Neuron (in vitro differentiated cells): ENCODE measurements around the gene MMP11.

Source experiments
- H2AFZ ChIP-seq: one replicate; pipeline ENCODE4 v1.6.1; 2013; ENCODE audit warnings: low read depth, mild to moderate bottlenecking, inconsistent platforms, low read length, moderate library complexity
- H3K27me3 ChIP-seq: one replicate; pipeline ENCODE4 v1.6.1; 2013; ENCODE audit warnings: low read length; ENCODE audit not compliant: insufficient read depth
- H3K36me3 ChIP-seq: one replicate; pipeline ENCODE4 v1.6.1; 2013; ENCODE audit warnings: low read length; ENCODE audit not compliant: insufficient read depth
- H3K4me1 ChIP-seq: one replicate; pipeline ENCODE4 v1.6.1; 2013; ENCODE audit warnings: low read length; ENCODE audit not compliant: insufficient read depth
- H3K4me3 ChIP-seq: 2 replicates; pipeline ENCODE4 v1.5.1; 2013; ENCODE audit warnings: mild to moderate bottlenecking, low read length, moderate library complexity
- H3K9me3 ChIP-seq: one replicate; pipeline ENCODE4 v1.6.1; 2013; ENCODE audit warnings: low read length

MMP11 gene

GRCh38 chr22:23752090-23752691 lies 20.5 kb upstream of the MMP11 start:
- H3K4me3 ChIP-seq: no peak overlapping the region
- peaks cover 14% of the 10 kb centered on the region for H3K4me1 ChIP-seq
- H3K9me3 ChIP-seq: no peaks in the 10 kb centered on the region
- no peaks in the 10 kb centered on the region for H3K36me3 ChIP-seq
- no peaks in the 10 kb centered on the region for H3K27me3 ChIP-seq
- no peak overlapping the region for H2AFZ ChIP-seq

GRCh38 chr22:23752750-23753149 lies 19.9 kb upstream of the MMP11 start:
- no peaks in the 10 kb centered on the region for H3K36me3 ChIP-seq
- peaks cover 14% of the 10 kb centered on the region for H3K4me1 ChIP-seq
- no peak overlapping the region for H3K4me3 ChIP-seq
- H3K27me3 ChIP-seq: no peaks in the 10 kb centered on the region
- H2AFZ ChIP-seq: no peak overlapping the region
- H3K9me3 ChIP-seq: no peaks in the 10 kb centered on the region

GRCh38 chr22:23753385-23753784 lies 19.3 kb upstream of the MMP11 start:
- Histone ChIP-seq H3K9me3 (no peaks in the 10 kb centered on the region), H3K27me3 (no peaks in the 10 kb centered on the region), H2AFZ (no peak overlapping the region), H3K36me3 (no peaks in the 10 kb centered on the region), H3K4me1 (peaks cover 14% of the 10 kb centered on the region), H3K4me3 (no peak overlapping the region)

GRCh38 chr22:23754220-23754919 lies 18.3 kb upstream of the MMP11 start, which contains the start of gene VPREB3:
VPREB3 (minus strand) TSS chr22:23754425; CDS start chr22:23754363, 62 bp downstream.
- Histone ChIP-seq H3K9me3 (no peaks in the 10 kb centered on the region), H3K36me3 (no peaks in the 10 kb centered on the region), H3K4me1 (peaks cover 14% of the 10 kb centered on the region), H2AFZ (no peak within 1 kb of the TSS), H3K27me3 (no peaks in the 10 kb centered on the region), H3K4me3 (no peak within 1 kb of the TSS)

GRCh38 chr22:23754980-23755636 lies 17.5 kb upstream of the MMP11 start:
- Histone ChIP-seq H2AFZ (no peak overlapping the region), H3K27me3 (no peaks in the 10 kb centered on the region), H3K4me3 (no peak overlapping the region), H3K4me1 (peaks cover 10% of the 10 kb centered on the region), H3K36me3 (no peaks in the 10 kb centered on the region), H3K9me3 (no peaks in the 10 kb centered on the region)

- no peak overlapping the region for H3K4me3 ChIP-seq
These were observed 16.9 kb upstream of the MMP11 start for GRCh38 chr22:23755711-23756110.

GRCh38 chr22:23756891-23757290 lies 15.8 kb upstream of the MMP11 start:
- no peaks in the 10 kb centered on the region for H3K36me3 ChIP-seq
- no peaks in the 10 kb centered on the region for H3K4me1 ChIP-seq
- no peaks in the 10 kb centered on the region for H3K27me3 ChIP-seq
- no peak overlapping the region for H2AFZ ChIP-seq
- H3K9me3 ChIP-seq: no peaks in the 10 kb centered on the region
- no peak overlapping the region for H3K4me3 ChIP-seq

More at GRCh38 chr22:23755711-23756110, 16.9 kb upstream of the MMP11 start:
- Histone ChIP-seq H3K4me1 (peaks cover 6% of the 10 kb centered on the region), H2AFZ (no peak overlapping the region), H3K27me3 (no peaks in the 10 kb centered on the region), H3K36me3 (no peaks in the 10 kb centered on the region), H3K9me3 (no peaks in the 10 kb centered on the region)

GRCh38 chr22:23759566-23759965 lies 13.1 kb upstream of the MMP11 start:
- Histone ChIP-seq H3K4me3 (no peak overlapping the region), H3K36me3 (no peaks in the 10 kb centered on the region), H3K27me3 (no peaks in the 10 kb centered on the region), H2AFZ (no peak overlapping the region), H3K9me3 (no peaks in the 10 kb centered on the region), H3K4me1 (peaks cover 8% of the 10 kb centered on the region)

- H3K36me3 ChIP-seq: peaks cover 4% of the 10 kb centered on the region
- H2AFZ ChIP-seq: no peak overlapping the region
- no peaks in the 10 kb centered on the region for H3K27me3 ChIP-seq
- no peaks in the 10 kb centered on the region for H3K9me3 ChIP-seq
- no peak overlapping the region for H3K4me3 ChIP-seq
- peaks cover 8% of the 10 kb centered on the region for H3K4me1 ChIP-seq
These were observed 12.6 kb upstream of the MMP11 start for GRCh38 chr22:23760056-23760455.

- no peaks in the 10 kb centered on the region for H3K9me3 ChIP-seq
- H3K27me3 ChIP-seq: no peaks in the 10 kb centered on the region
- H2AFZ ChIP-seq: no peak within 1 kb of the TSS
- peaks cover 10% of the 10 kb centered on the region for H3K36me3 ChIP-seq
- no peak within 1 kb of the TSS for H3K4me3 ChIP-seq
- peaks cover 13% of the 10 kb centered on the region for H3K4me1 ChIP-seq
These were observed 9.6 kb upstream of the MMP11 start, which contains the start of gene C22orf15 for GRCh38 chr22:23762842-23763578. C22orf15 (plus strand) TSS chr22:23762990; CDS start chr22:23763307, 317 bp downstream.

- Histone ChIP-seq H3K36me3 (peaks cover 10% of the 10 kb centered on the region), H3K4me3 (no peak overlapping the region), H3K9me3 (no peaks in the 10 kb centered on the region), H3K27me3 (no peaks in the 10 kb centered on the region), H3K4me1 (peaks cover 14% of the 10 kb centered on the region), H2AFZ (no peak overlapping the region)
These were observed 9.1 kb upstream of the MMP11 start for GRCh38 chr22:23763579-23763945.

GRCh38 chr22:23763954-23764353 lies 8.7 kb upstream of the MMP11 start:
- Histone ChIP-seq H2AFZ (no peak overlapping the region), H3K27me3 (no peaks in the 10 kb centered on the region), H3K36me3 (peaks cover 10% of the 10 kb centered on the region), H3K4me1 (peaks cover 15% of the 10 kb centered on the region), H3K4me3 (no peak overlapping the region), H3K9me3 (no peaks in the 10 kb centered on the region)
